ENCODE data around the gene DNAJC27. TPM values are rescaled to one million over a fixed set of nuclear protein-coding genes. Genes with fewer than 3 reads are reported as not detected.

Gene DNAJC27
- polyA plus RNA-seq, 2 of the 4 experiments (the other 2 are of a cell fraction), result 2.6 to 7.8 TPM

DNA sequence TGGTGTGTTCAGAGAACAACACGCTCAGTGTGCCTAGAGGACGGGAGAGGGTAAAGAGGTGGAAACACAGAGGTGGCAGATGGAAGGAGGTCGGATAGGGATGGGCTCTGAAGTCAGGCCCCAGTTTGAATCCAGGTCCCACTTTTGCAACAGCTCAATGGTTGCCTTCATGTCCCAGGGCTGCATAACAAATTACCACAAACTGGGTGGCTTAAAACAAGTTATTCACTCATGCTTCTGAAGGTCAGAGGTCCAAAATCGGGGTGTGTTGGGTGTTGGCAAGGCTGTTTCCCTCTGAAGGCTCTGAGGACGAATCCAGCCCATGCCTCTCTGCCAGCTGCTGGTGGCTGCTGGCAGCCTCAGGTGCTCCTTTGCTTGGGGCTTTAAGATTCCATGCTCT is 39.0 kb downstream of the DNAJC27 start:
- H3K27ac ChIP-seq, result no peak overlapping the region
- no peaks in the 10 kb centered on the region for H3K4me1 ChIP-seq
- ATAC-seq (no peak), FAIRE-seq (no peak), DNase-seq (ENCODE audit: low read depth in 1 of 2, low spot score in 1 of 2) (no peak)
- CTCF ChIA-PET, result no interaction called here
- WGBS (ENCODE audit: missing lambda C conversion rate), result 57% methylated on average over 5 of the region's 5 CpGs
- no peak overlapping the region for H3K4me2 ChIP-seq
- TF ChIP-seq JUNB (IDR thresholded peaks at IDR 0.05), result no peak
- no peak for TF ChIP-seq FOXS1 (CRISPR knock-in tag; IDR thresholded peaks at IDR 0.05)
- TF ChIP-seq PBX3 (IDR thresholded peaks at IDR 0.05), result no peak
- TF ChIP-seq, protein P1, sequence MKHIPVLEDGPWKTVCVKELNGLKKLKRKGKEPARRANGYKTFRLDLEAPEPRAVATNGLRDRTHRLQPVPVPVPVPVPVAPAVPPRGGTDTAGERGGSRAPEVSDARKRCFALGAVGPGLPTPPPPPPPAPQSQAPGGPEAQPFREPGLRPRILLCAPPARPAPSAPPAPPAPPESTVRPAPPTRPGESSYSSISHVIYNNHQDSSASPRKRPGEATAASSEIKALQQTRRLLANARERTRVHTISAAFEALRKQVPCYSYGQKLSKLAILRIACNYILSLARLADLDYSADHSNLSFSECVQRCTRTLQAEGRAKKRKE (CRISPR knock-in tag; IDR thresholded peaks at IDR 0.05; ENCODE audit: low read depth), result no peak
- TF ChIP-seq ZFP36 (IDR thresholded peaks at IDR 0.05; ENCODE audit: borderline replicate concordance, partially characterized antibody), result no peak
- no peak for TF ChIP-seq USF2 (IDR thresholded peaks at IDR 0.05)
- TF ChIP-seq BHLHE40 (IDR thresholded peaks at IDR 0.05; ENCODE audit: low read depth, low read length), result no peak
- no peak for TF ChIP-seq ZNF302 (CRISPR knock-in tag; IDR thresholded peaks at IDR 0.05)
- POLR2A ChIA-PET, result no interaction called here
- no peak overlapping the region for H3K4me3 ChIP-seq
- H3K9me3 ChIP-seq, result no peaks in the 10 kb centered on the region

DNA sequence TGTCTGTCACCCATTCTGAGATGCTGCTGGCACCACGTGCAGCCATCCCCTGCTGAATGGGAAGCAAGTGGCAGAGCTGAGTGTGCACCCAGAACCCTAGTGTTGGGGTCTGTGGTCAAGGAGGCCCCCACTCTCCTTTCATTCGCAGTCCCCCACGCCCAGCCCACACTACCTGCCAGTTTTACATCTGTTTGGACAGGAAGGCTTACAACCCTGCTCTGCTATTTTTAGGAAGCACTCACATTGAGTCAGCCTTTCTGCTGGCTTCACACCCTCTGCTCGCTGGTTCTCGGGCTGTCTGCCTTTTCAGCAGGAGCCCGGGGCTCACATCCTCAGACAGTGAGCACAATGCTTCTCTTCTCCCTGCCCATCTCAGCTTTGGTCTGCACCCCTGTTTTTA is 41.0 kb downstream of the DNAJC27 start:
- peak; percentile 8 to 28; a peak in 2 of 6 replicates for ATAC-seq
- ChIA-PET POLR2A (no interaction called here), CTCF (interaction anchor here (0.6 to 1.3 kb wide), 3 partner anchors 76 to 521 kb away, joined by 3 to 5 read pairs (median 3); no protein-coding TSS in a partner anchor)
- no peak for FAIRE-seq
- Histone ChIP-seq H3K4me3 (no peak overlapping the region), H3K27ac (no peak overlapping the region), H3K4me2 (no peak overlapping the region), H3K4me1 (no peaks in the 10 kb centered on the region), H3K9me3 (no peaks in the 10 kb centered on the region)
- WGBS (ENCODE audit: missing lambda C conversion rate), result 75% methylated on average over 6 of the region's 6 CpGs
- DNase-seq (ENCODE audit: low read depth in 1 of 2, low spot score in 1 of 2), result no peak
- TF ChIP-seq, protein P1 (CRISPR knock-in tag; IDR thresholded peaks at IDR 0.05; ENCODE audit: low read depth), result no peak
- TF ChIP-seq NR3C1 (IDR thresholded peaks at IDR 0.05) (no peak), PBX3 (IDR thresholded peaks at IDR 0.05) (no peak), ZFP36 (IDR thresholded peaks at IDR 0.05; ENCODE audit: borderline replicate concordance, partially characterized antibody) (no peak), ELK1 (IDR thresholded peaks at IDR 0.05; ENCODE audit: low read depth, low read length) (no peak), HOXB13 (CRISPR knock-in tag; IDR thresholded peaks at IDR 0.05; ENCODE audit: low read depth) (no peak), BHLHE40 (IDR thresholded peaks at IDR 0.05; ENCODE audit: low read depth, low read length) (no peak), HEYL (CRISPR knock-in tag; IDR thresholded peaks at IDR 0.05) (no peak), CHD2 (IDR thresholded peaks at IDR 0.05; ENCODE audit: low read length, partially characterized antibody) (no peak), CEBPB (IDR thresholded peaks at IDR 0.05) (no peak), PHF8 (IDR thresholded peaks at IDR 0.05; ENCODE audit: borderline replicate concordance, low read depth) (no peak), FOXS1 (CRISPR knock-in tag; IDR thresholded peaks at IDR 0.05) (no peak), EP300 (IDR thresholded peaks at IDR 0.05) (no peak), SREBF2 (IDR thresholded peaks at IDR 0.05) (no peak), TFCP2L1 (CRISPR knock-in tag; IDR thresholded peaks at IDR 0.05) (no peak)

All from A549 (cell line).